Measurements from ENCODE around the gene ALDOC. TPM values are rescaled to one million over a fixed set of nuclear protein-coding genes. Genes with fewer than 3 reads are reported as not detected.

Gene ALDOC
- polyA plus RNA-seq, 2 of the 4 experiments (the other 2 are of a cell fraction), result 1.9 to 6.3 TPM

- Histone ChIP-seq H3K4me3 (peak overlapping the region; percentile 97), H3K4me2 (peak overlapping the region; percentile 91), H3K27ac (peak overlapping the region; percentile 79 to 90), H3K4me1 (peaks cover 11% of the 10 kb centered on the region), H3K9me3 (no peaks in the 10 kb centered on the region)
- FAIRE-seq (no peak), ATAC-seq (peak; percentile 2 to 4; a peak in 3 of 6 replicates), DNase-seq (ENCODE audit: low read depth in 1 of 2, low spot score in 1 of 2) (no peak)
- 41% methylated on average over 10 of the region's 10 CpGs for WGBS (ENCODE audit: missing lambda C conversion rate)
- POLR2A ChIA-PET, result no interaction called here
- no peak for TF ChIP-seq GATA3 (IDR thresholded peaks at IDR 0.05; ENCODE audit: borderline replicate concordance)
- peak; percentile 28 for TF ChIP-seq ZFP36 (IDR thresholded peaks at IDR 0.05; ENCODE audit: borderline replicate concordance, partially characterized antibody)
- CTCF ChIA-PET, result interaction anchor here (1.0 to 12.8 kb wide), 7 partner anchors 9 to 300 kb away, joined by 3 to 188 read pairs (median 20); no protein-coding TSS in a partner anchor
Measured at GRCh38 chr17:28551421-28552175, 25.1 kb downstream of the ALDOC start.

- 91% methylated on average over 1 of the region's 1 CpG for WGBS (ENCODE audit: missing lambda C conversion rate)
- DNase-seq (ENCODE audit: low read depth in 1 of 2, low spot score in 1 of 2), result no peak
- ChIA-PET CTCF (interaction anchor here (1.0 to 12.8 kb wide), 8 partner anchors 8 to 300 kb away, joined by 3 to 188 read pairs (median 12); no protein-coding TSS in a partner anchor), POLR2A (no interaction called here)
- Histone ChIP-seq H3K4me2 (no peak overlapping the region; the same call in 2 of the 3 replicates), H3K4me3 (no peak overlapping the region), H3K9me3 (no peaks in the 10 kb centered on the region), H3K27ac (no peak overlapping the region), H3K4me1 (peaks cover 11% of the 10 kb centered on the region)
- TF ChIP-seq KDM1A (IDR thresholded peaks at IDR 0.05; ENCODE audit: low read depth) (no peak), ZSCAN20 (CRISPR knock-in tag; IDR thresholded peaks at IDR 0.05) (no peak)
- FAIRE-seq, result no peak
- no peak for ATAC-seq
Measured at GRCh38 chr17:28550858-28551257, 25.8 kb downstream of the ALDOC start.

- CTCF ChIA-PET, result interaction anchor here (0.6 to 12.8 kb wide), 20 partner anchors 8 to 491 kb away, joined by 3 to 188 read pairs (median 5); partner anchors contain the start of gene PIGS
- Histone ChIP-seq H3K4me3 (no peak overlapping the region), H3K9me3 (no peaks in the 10 kb centered on the region), H3K4me1 (peaks cover 11% of the 10 kb centered on the region), H3K27ac (no peak overlapping the region), H3K4me2 (no peak overlapping the region)
- DNase-seq (ENCODE audit: low read depth in 1 of 2, low spot score in 1 of 2) (no peak), FAIRE-seq (no peak), ATAC-seq (no peak)
- POLR2A ChIA-PET, result no interaction called here
- TF ChIP-seq RARB (CRISPR knock-in tag; IDR thresholded peaks at IDR 0.05) (no peak), HOXB13 (CRISPR knock-in tag; IDR thresholded peaks at IDR 0.05; ENCODE audit: low read depth) (no peak), EHF (CRISPR knock-in tag; IDR thresholded peaks at IDR 0.05) (no peak), HOXA7 (CRISPR knock-in tag; IDR thresholded peaks at IDR 0.05) (no peak), E2F6 (IDR thresholded peaks at IDR 0.05; ENCODE audit: borderline replicate concordance, low read depth) (no peak), MAZ (IDR thresholded peaks at IDR 0.05; ENCODE audit: borderline replicate concordance, low read depth, low read length) (no peak), BHLHE40 (IDR thresholded peaks at IDR 0.05; ENCODE audit: low read depth, low read length) (no peak), PHF8 (IDR thresholded peaks at IDR 0.05; ENCODE audit: borderline replicate concordance, low read depth) (no peak), SMC3 (IDR thresholded peaks at IDR 0.05) (no peak), POLR2A (IDR thresholded peaks at IDR 0.05; ENCODE audit: low read length) (no peak), RFX5 (IDR thresholded peaks at IDR 0.05) (no peak), NPAS2 (CRISPR knock-in tag; IDR thresholded peaks at IDR 0.05; ENCODE audit: borderline replicate concordance) (no peak), TFCP2L1 (CRISPR knock-in tag; IDR thresholded peaks at IDR 0.05) (no peak), PBX3 (IDR thresholded peaks at IDR 0.05) (no peak)
- 82% methylated on average over 3 of the region's 3 CpGs for WGBS (ENCODE audit: missing lambda C conversion rate)
Measured at GRCh38 chr17:28549236-28550132, 27.2 kb downstream of the ALDOC start.
